Limb (tissue), 2 donors: Measurements from ENCODE around the gene ZNF22.

Experiments
- DNase-seq, 2 donors: peaks; one replicate each; pipeline ENCODE4 v3.0.0-alpha.2; 2016; ENCODE audit errors: extremely low spot score in 2 of 2

The ZNF22 gene

GRCh38 chr10:44963772-44964633 lies 36.7 kb upstream of the ZNF22 start:
- peak; percentile 63 to 78 for DNase-seq

- no peak for DNase-seq
Measured at GRCh38 chr10:44965104-44965503, 35.6 kb upstream of the ZNF22 start.

- no peak for DNase-seq
Measured at GRCh38 chr10:44965651-44966097, 35.0 kb upstream of the ZNF22 start.

- no peak for DNase-seq
Measured at GRCh38 chr10:44966129-44966815, 34.5 kb upstream of the ZNF22 start.

- DNase-seq: peak in 1 of 2 donors; percentile 14
Measured at GRCh38 chr10:44966816-44967509, 33.8 kb upstream of the ZNF22 start.

GRCh38 chr10:44967616-44968015 lies 33.1 kb upstream of the ZNF22 start:
- peak in 1 of 2 donors; percentile 21 for DNase-seq

GRCh38 chr10:44968091-44968490 lies 32.6 kb upstream of the ZNF22 start:
- DNase-seq: no peak

- no peak for DNase-seq
Measured at GRCh38 chr10:44968500-44969400, 32.0 kb upstream of the ZNF22 start.

GRCh38 chr10:44969854-44970253 lies 30.9 kb upstream of the ZNF22 start:
- no peak for DNase-seq

- no peak for DNase-seq
Measured at GRCh38 chr10:44970812-44971395, 29.8 kb upstream of the ZNF22 start.

GRCh38 chr10:44971434-44971833 lies 29.3 kb upstream of the ZNF22 start:
- DNase-seq: no peak

- no peak for DNase-seq
Measured at GRCh38 chr10:44971935-44972757, 28.6 kb upstream of the ZNF22 start.

- DNase-seq: no peak
Measured at GRCh38 chr10:44972874-44973306, 27.8 kb upstream of the ZNF22 start.

- no peak for DNase-seq
Measured at GRCh38 chr10:44973323-44974081, 27.2 kb upstream of the ZNF22 start.

GRCh38 chr10:44974082-44974627 lies 26.6 kb upstream of the ZNF22 start:
- DNase-seq: no peak

- DNase-seq: peak; percentile 67 to 86
Measured at GRCh38 chr10:44974628-44975430, 25.9 kb upstream of the ZNF22 start.

- peak in 1 of 2 donors; percentile 60 for DNase-seq
Measured at GRCh38 chr10:44975431-44976331, 25.0 kb upstream of the ZNF22 start.
